OCI-LY3 (cell line): ENCODE results near the gene MS4A6E.

Experiments
- H2AFZ ChIP-seq: fragments of 200-600, 300-600 bp; shearing (Covaris generic); 2 replicates; pipeline ENCODE4 v1.6.0; 2014; ENCODE audit warnings: antibody characterized with exemption, low read depth, low read length
- H3K27ac ChIP-seq: fragments of 200-600, 300-600 bp; sonication (generic); 2 replicates; pipeline ENCODE4 v1.5.1; 2014; ENCODE audit warnings: mild to moderate bottlenecking, low read length, moderate library complexity, mixed read lengths
- H3K27me3 ChIP-seq: fragments of 200-600, 300-600 bp; sonication (generic); 2 replicates; pipeline ENCODE4 v1.6.1; 2014; ENCODE audit warnings: low read depth, low read length, mixed read lengths
- H3K36me3 ChIP-seq: fragments of 200-600, 300-600 bp; sonication (generic); replicated peaks from 2 replicates; pipeline ENCODE3; 2014; ENCODE audit warnings: low read depth, low read length, mixed read lengths
- H3K4me1 ChIP-seq: fragments of 300-600, 200-600 bp; sonication (generic); 2 replicates; pipeline ENCODE4 v1.6.1; 2014; ENCODE audit warnings: low read length, mixed read lengths
- H3K4me2 ChIP-seq: fragments of 200-600, 300-600 bp; sonication (generic); 2 replicates; pipeline ENCODE4 v1.6.1; 2014; ENCODE audit warnings: low read length, mixed read lengths
- H3K4me3 ChIP-seq: fragments of 300-600, 200-600 bp; sonication (generic); 2 replicates; pipeline ENCODE4 v1.5.1; 2014; ENCODE audit warnings: antibody characterized with exemption, mild to moderate bottlenecking, low read length, moderate library complexity
- H3K79me2 ChIP-seq: fragments of 300-600, 200-600 bp; shearing (Covaris generic); 2 replicates; pipeline ENCODE4 v1.6.1; 2014; ENCODE audit warnings: mild to moderate bottlenecking, low read length, mixed read lengths
- H3K9ac ChIP-seq: fragments of 300-600, 200-600 bp; shearing (Covaris generic); 2 replicates; pipeline ENCODE4 v1.6.0; 2014; ENCODE audit warnings: mild to moderate bottlenecking, low read length, moderate library complexity
- H3K9me3 ChIP-seq: fragments of 200-600, 300-600 bp; shearing (Covaris generic); 2 replicates; pipeline ENCODE4 v1.6.1; 2014; ENCODE audit warnings: low read length, mixed read lengths; ENCODE audit not compliant: insufficient read depth
- H4K20me1 ChIP-seq: fragments of 200-600, 300-600 bp; sonication (generic); 2 replicates; pipeline ENCODE4 v1.6.1; 2016; ENCODE audit warnings: low read length, mixed read lengths; ENCODE audit not compliant: insufficient read depth
- EZH2phosphoT487 ChIP-seq: fragments of 200-600 bp; shearing (Covaris generic); IDR thresholded peaks from 2 replicates; pipeline ENCODE4 v1.6.1; 2018; ENCODE audit warnings: antibody characterized with exemption, mixed run types, low read depth
- TF ChIP-seq, protein P1 (sequence below): fragments of 200-600, 300-600 bp; sonication (generic); IDR thresholded peaks from 2 replicates; pipeline ENCODE4 v1.5.1; 2014; ENCODE audit warnings: antibody characterized with exemption, low read length, low read depth

The MS4A6E gene

DNA sequence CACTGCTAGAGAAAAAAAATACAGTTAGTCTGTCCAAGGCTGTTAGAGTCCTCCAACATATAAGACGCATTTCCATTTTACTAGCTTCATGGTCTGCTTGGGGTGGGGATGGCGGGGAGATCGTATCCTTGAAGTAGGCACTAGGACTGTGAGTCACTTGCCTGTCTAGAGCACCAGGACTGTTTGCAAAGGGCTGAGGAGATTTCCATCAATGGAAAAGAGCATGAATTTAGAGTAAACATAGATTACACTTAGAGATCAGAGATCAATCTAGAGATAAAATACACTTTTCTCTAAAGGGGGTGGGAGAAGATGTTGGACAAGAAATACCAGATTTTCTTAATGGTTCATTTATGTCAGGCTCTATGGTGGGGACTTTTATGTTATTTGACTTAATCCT is 49.5 kb downstream of the MS4A6E start:
- peaks cover 18% of the 10 kb centered on the region for H3K4me1 ChIP-seq
- H3K36me3 ChIP-seq: peaks cover 6% of the 10 kb centered on the region
- H3K79me2 ChIP-seq: no peaks in the 10 kb centered on the region
- H3K27ac ChIP-seq: no peak overlapping the region
- H3K4me2 ChIP-seq: no peak overlapping the region
- H3K4me3 ChIP-seq: no peak overlapping the region
- no peaks in the 10 kb centered on the region for H4K20me1 ChIP-seq
- H3K27me3 ChIP-seq: no peaks in the 10 kb centered on the region
- TF ChIP-seq, protein P1, sequence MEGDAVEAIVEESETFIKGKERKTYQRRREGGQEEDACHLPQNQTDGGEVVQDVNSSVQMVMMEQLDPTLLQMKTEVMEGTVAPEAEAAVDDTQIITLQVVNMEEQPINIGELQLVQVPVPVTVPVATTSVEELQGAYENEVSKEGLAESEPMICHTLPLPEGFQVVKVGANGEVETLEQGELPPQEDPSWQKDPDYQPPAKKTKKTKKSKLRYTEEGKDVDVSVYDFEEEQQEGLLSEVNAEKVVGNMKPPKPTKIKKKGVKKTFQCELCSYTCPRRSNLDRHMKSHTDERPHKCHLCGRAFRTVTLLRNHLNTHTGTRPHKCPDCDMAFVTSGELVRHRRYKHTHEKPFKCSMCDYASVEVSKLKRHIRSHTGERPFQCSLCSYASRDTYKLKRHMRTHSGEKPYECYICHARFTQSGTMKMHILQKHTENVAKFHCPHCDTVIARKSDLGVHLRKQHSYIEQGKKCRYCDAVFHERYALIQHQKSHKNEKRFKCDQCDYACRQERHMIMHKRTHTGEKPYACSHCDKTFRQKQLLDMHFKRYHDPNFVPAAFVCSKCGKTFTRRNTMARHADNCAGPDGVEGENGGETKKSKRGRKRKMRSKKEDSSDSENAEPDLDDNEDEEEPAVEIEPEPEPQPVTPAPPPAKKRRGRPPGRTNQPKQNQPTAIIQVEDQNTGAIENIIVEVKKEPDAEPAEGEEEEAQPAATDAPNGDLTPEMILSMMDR: no peak
- no peak for TF ChIP-seq EZH2phosphoT487
- H3K9me3 ChIP-seq: peaks cover 5% of the 10 kb centered on the region; the same call in 1 of the 2 replicates
- H3K9ac ChIP-seq: no peak overlapping the region
- no peak overlapping the region for H2AFZ ChIP-seq

DNA sequence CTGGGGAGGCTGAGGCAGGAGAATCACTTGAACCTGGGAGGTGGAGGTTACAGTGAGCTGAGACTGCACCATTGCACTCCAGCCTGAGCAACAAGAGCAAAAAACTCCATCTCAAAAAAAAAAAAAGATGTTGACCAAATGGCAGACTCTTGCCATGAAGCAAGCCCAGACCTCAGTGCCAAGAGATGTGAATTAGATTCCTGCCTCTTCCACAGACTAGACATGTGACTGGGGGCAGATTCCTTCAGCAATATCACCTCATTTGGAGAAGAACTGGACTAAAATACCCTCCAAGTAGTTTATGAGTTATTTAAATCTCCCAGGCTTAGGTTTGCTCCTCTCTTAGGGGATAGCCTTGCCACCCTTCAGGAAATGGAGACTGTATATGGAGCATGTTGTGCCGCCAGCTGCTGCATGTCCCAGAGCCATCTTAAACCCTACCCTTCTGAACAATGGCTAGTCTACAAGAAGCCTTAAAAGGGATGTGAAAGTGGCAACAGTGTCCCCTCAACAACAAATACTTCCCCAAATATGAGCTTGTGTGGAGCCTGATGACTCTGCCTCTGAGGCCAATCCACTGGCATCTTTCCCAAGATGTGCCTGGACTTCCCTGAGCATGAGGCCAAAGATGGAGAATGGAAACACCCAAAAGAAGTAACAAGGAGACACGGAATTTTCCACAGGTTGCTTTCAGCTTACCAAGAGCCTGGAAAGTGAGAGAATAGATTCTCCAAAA is 50.5 kb downstream of the MS4A6E start:
- H3K9ac ChIP-seq: peak overlapping the region; percentile 33
- H2AFZ ChIP-seq: peak overlapping the region; percentile 33
- H3K27ac ChIP-seq: peak overlapping the region; percentile 57
- TF ChIP-seq, protein P1: no peak
- no peak for TF ChIP-seq EZH2phosphoT487
- H3K36me3 ChIP-seq: peaks cover 5% of the 10 kb centered on the region
- H3K4me2 ChIP-seq: peak overlapping the region; percentile 48
- H3K27me3 ChIP-seq: no peaks in the 10 kb centered on the region
- no peaks in the 10 kb centered on the region for H3K79me2 ChIP-seq
- H4K20me1 ChIP-seq: no peaks in the 10 kb centered on the region
- H3K4me1 ChIP-seq: peaks cover 18% of the 10 kb centered on the region
- no peaks in the 10 kb centered on the region for H3K9me3 ChIP-seq
- peak overlapping the region; percentile 32 for H3K4me3 ChIP-seq

DNA sequence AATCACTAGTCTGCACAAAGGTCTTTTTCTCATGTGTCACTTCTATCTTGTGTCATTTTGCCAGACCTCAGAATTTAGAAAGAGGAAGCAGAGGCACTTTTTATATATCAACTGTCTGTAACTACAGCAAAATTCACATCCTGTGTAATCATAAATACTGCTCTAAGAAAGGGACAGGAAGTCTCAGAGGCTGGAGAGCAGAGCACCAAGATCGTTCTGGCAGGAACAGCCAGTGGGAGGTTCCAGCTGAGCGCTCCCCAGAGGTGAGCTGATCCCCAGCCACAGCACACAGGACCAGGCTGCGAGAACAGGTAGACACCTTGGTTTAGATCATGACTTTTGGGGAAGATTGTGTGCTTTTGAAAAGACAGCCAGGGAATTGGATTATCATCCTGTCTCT is 51.3 kb downstream of the MS4A6E start, which contains the start of gene MS4A7:
Gene MS4A7 (plus strand): TSS at position 179 of the 400 bp plus-strand sequence. CDS start 4,610 bp downstream, outside the sequence.
- H3K27me3 ChIP-seq: no peaks in the 10 kb centered on the region
- peak within 1 kb of the TSS; percentile 32 for H3K4me3 ChIP-seq
- no peaks in the 10 kb centered on the region for H3K9me3 ChIP-seq
- no peaks in the 10 kb centered on the region for H3K79me2 ChIP-seq
- H3K4me1 ChIP-seq: peaks cover 18% of the 10 kb centered on the region
- H2AFZ ChIP-seq: peak within 1 kb of the TSS; percentile 33
- no peaks in the 10 kb centered on the region for H4K20me1 ChIP-seq
- TF ChIP-seq, protein P1: no peak
- no peak for TF ChIP-seq EZH2phosphoT487
- peaks cover 5% of the 10 kb centered on the region for H3K36me3 ChIP-seq
- peak within 1 kb of the TSS; percentile 48 for H3K4me2 ChIP-seq
- peak within 1 kb of the TSS; percentile 57 for H3K27ac ChIP-seq
- H3K9ac ChIP-seq: peak within 1 kb of the TSS; percentile 33

DNA sequence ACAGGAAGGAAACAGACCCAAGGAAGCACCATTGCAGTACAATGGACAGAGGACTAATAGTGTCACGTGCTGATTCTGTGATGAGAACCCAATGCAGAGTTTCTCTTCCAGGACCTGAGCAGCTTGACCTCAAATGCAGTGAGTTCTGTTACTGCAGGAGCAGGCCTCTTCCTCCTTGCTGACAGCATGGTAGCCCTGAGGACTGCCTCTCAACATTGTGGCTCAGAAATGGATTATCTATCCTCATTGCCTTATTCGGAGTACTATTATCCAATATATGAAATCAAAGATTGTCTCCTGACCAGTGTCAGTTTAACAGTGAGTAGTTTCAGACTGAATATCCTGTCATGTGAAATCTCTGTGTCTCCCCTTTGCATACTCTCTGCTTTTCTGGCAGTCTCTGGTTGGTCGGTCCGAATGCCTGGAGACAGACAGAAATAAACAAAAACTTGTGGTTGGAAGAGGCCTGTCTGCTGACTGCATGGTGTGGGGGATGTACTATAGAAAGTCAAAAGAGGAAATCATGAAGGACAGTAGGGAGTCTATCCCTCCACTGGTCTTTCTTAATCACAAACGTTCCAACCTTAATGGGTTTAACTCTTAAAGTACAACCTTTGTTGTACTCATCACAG is 62.3 kb downstream of the MS4A6E start:
- Histone ChIP-seq H3K27ac (peak overlapping the region; percentile 39), H3K9ac (no peak overlapping the region; the same call in 1 of the 2 replicates), H3K4me1 (peaks cover 19% of the 10 kb centered on the region), H3K4me3 (no peak overlapping the region), H4K20me1 (no peaks in the 10 kb centered on the region), H3K79me2 (no peaks in the 10 kb centered on the region), H3K27me3 (no peaks in the 10 kb centered on the region), H3K36me3 (peaks cover 11% of the 10 kb centered on the region), H3K9me3 (no peaks in the 10 kb centered on the region; the same call in 1 of the 2 replicates), H3K4me2 (peak overlapping the region; percentile 17), H2AFZ (peak overlapping the region; percentile 40; the same call in 1 of the 2 replicates)
- TF ChIP-seq, protein P1: no peak
- no peak for TF ChIP-seq EZH2phosphoT487
